KOPT-K1 (cell line): ENCODE results near the gene PAPLN.
"Not testable (repeated sequence)": the region's sequence is repeated elsewhere in the genome, so short reads cannot be mapped to it uniquely, and the experiment has no call there.

ENCODE experiments used
- H3K27ac ChIP-seq: fragments of 200-600 bp; sonication (generic); 2 replicates; pipeline ENCODE4 v1.5.1; 2016; ENCODE audit warnings: antibody characterized with exemption, mild to moderate bottlenecking, low read depth, low read length; ENCODE audit not compliant: poor library complexity, severe bottlenecking
- H3K36me3 ChIP-seq: fragments of 200-600 bp; sonication (generic); 2 replicates; pipeline ENCODE4 v1.5.1; 2017; ENCODE audit warnings: antibody characterized with exemption, mild to moderate bottlenecking, low read length, moderate library complexity; ENCODE audit not compliant: insufficient read depth
- H3K9me3 ChIP-seq: fragments of 200-600 bp; sonication (generic); 2 replicates; pipeline ENCODE4 v1.5.1; 2017; ENCODE audit warnings: antibody characterized with exemption, low read length, mild to moderate bottlenecking; ENCODE audit not compliant: insufficient read depth, poor library complexity, severe bottlenecking

PAPLN gene, protein sequence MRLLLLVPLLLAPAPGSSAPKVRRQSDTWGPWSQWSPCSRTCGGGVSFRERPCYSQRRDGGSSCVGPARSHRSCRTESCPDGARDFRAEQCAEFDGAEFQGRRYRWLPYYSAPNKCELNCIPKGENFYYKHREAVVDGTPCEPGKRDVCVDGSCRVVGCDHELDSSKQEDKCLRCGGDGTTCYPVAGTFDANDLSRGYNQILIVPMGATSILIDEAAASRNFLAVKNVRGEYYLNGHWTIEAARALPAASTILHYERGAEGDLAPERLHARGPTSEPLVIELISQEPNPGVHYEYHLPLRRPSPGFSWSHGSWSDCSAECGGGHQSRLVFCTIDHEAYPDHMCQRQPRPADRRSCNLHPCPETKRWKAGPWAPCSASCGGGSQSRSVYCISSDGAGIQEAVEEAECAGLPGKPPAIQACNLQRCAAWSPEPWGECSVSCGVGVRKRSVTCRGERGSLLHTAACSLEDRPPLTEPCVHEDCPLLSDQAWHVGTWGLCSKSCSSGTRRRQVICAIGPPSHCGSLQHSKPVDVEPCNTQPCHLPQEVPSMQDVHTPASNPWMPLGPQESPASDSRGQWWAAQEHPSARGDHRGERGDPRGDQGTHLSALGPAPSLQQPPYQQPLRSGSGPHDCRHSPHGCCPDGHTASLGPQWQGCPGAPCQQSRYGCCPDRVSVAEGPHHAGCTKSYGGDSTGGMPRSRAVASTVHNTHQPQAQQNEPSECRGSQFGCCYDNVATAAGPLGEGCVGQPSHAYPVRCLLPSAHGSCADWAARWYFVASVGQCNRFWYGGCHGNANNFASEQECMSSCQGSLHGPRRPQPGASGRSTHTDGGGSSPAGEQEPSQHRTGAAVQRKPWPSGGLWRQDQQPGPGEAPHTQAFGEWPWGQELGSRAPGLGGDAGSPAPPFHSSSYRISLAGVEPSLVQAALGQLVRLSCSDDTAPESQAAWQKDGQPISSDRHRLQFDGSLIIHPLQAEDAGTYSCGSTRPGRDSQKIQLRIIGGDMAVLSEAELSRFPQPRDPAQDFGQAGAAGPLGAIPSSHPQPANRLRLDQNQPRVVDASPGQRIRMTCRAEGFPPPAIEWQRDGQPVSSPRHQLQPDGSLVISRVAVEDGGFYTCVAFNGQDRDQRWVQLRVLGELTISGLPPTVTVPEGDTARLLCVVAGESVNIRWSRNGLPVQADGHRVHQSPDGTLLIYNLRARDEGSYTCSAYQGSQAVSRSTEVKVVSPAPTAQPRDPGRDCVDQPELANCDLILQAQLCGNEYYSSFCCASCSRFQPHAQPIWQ

DNA sequence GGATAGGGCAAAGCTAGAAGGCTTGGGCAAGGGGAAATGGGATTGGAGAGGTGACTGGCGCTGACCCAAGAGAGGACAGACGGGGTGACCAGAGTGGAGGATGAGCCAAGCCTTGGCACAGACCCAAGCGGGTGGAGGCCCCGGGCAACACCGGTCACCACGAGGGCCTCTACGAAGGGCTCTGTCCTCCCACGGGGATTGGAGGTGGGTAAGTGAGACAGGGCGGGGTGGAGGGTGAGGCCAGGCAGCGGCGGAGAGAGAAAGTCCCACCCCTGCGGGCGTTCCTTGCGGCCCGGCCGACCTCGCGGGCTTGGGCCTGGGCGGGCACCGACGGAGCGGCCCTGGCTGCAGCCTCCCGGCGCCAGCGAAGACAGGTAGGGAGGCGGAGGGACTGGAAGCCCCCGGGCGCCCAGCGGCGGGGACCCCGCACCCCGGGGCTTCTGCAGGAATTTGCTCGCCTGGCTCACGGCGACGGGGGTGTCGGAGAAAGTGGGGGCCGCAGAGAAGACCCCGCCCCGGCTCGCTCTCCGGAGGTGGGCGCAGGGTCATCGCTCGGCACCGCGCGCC lies at the start of gene PAPLN:
Gene PAPLN (plus strand): TSS at position 288 of the 567 bp plus-strand sequence. CDS start 2,273 bp downstream, outside the sequence.
- H3K36me3 ChIP-seq = no peaks in the 10 kb centered on the region
- H3K9me3 ChIP-seq = no peaks in the 10 kb centered on the region
- H3K27ac ChIP-seq = no peak within 1 kb of the TSS

- Histone ChIP-seq H3K36me3 (peaks cover 46% of the 10 kb centered on the region), H3K27ac (no peak overlapping the region), H3K9me3 (no peaks in the 10 kb centered on the region)
These were observed 48.8 kb upstream of the PAPLN start for GRCh38 chr14:73188501-73188911.

DNA sequence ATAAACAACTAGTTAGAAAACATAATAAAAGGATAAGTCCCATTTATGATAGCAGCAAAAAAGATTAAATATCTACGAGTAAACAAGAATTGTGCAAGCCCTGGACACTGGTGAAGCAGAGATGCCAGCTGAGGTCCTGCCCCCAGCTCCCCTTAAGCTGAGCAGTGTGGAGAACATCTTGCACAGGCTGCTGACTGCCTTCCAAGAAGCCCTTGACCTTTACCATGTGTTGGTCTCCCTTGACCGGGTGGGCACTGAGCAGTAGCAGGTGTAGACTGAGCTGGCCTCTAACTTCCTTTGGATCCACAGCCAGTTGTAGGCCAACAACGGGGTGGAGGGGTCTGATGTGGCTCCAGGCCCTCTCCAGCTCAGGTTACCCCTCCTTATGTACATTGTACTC lies 47.7 kb upstream of the PAPLN start:
- Histone ChIP-seq H3K9me3 (no peaks in the 10 kb centered on the region), H3K27ac (no peak overlapping the region), H3K36me3 (peaks cover 58% of the 10 kb centered on the region)

- no peak overlapping the region for H3K27ac ChIP-seq
- peaks cover 72% of the 10 kb centered on the region for H3K36me3 ChIP-seq
These were observed 45.9 kb upstream of the PAPLN start for GRCh38 chr14:73191441-73191840.

GRCh38 chr14:73194306-73194705 lies 43.0 kb upstream of the PAPLN start:
- not testable (repeated sequence) for H3K27ac ChIP-seq, H3K9me3 ChIP-seq
- H3K36me3 ChIP-seq = peaks cover 67% of the 10 kb centered on the region

More at GRCh38 chr14:73191441-73191840, 45.9 kb upstream of the PAPLN start:
- H3K9me3 ChIP-seq = no peaks in the 10 kb centered on the region

GRCh38 chr14:73198253-73198652 lies 39.1 kb upstream of the PAPLN start:
- Histone ChIP-seq H3K9me3 (no peaks in the 10 kb centered on the region), H3K27ac (no peak overlapping the region), H3K36me3 (peaks cover 72% of the 10 kb centered on the region)

DNA sequence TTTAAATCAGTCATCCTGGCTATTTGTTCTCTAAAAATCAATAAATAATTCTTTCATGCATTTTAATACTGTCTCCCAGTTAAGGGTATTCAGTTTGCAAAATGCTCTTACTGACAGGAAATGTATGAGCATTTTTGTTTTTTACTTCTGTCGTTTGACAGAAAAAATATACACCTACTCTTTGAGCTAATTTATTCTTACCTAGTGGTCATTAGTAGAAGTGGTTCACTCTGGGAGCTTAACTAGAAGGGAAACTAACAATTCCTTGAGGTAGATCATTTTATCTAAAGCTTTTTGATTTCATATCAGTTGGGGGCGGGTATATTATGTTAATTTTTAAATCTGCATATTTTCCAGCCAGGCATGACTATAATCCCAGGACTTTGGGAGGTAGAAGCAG lies 33.8 kb upstream of the PAPLN start:
- no peak overlapping the region for H3K27ac ChIP-seq
- peaks cover 69% of the 10 kb centered on the region for H3K36me3 ChIP-seq
- H3K9me3 ChIP-seq = peaks cover 17% of the 10 kb centered on the region

- Histone ChIP-seq H3K36me3 (peaks cover 68% of the 10 kb centered on the region), H3K27ac (no peak overlapping the region), H3K9me3 (peaks cover 24% of the 10 kb centered on the region)
These were observed 29.7 kb upstream of the PAPLN start for GRCh38 chr14:73207615-73208014.

DNA sequence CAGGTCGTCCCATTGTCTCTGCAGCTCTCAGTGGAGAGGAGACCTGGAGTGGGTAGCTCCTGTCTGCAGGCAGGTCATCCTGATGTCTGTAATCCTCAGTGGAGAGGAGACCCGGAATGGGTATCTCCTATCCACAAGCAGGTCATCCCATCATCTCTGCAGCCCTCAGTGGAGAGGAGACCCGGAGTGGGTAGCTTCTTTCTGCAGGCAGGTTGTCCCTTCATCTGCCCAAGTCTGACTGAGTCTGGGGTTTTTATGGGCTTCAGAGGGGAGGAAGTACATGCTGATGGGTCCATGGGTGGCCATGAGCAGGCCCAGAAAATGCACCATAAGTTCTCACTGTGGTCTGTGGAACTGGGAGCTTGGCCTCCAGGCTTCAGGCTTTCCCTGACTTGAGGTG lies 28.9 kb upstream of the PAPLN start:
- H3K27ac ChIP-seq = no peak overlapping the region
- peaks cover 72% of the 10 kb centered on the region for H3K36me3 ChIP-seq
- peaks cover 24% of the 10 kb centered on the region for H3K9me3 ChIP-seq

DNA sequence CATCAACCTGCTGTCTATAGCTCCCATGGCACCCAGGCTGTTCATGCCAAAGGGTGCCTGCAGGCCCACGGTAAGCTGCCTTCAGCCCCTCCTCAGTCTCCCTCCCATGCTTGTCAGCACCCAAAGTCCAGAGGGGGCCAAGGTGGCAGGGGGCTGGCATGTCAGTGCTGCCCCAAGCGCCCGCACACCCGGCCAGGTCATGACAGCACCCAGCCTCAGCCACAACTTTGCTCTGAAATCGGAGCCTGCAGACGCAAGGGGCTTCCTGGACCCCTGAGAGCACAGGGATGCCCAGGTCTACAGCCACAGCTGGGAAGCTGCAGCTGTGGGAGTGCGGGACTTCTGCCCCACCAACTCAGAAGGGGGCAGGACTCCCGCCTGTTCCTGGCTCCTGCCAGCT lies 28.5 kb upstream of the PAPLN start:
- peaks cover 24% of the 10 kb centered on the region for H3K9me3 ChIP-seq
- peaks cover 75% of the 10 kb centered on the region for H3K36me3 ChIP-seq
- H3K27ac ChIP-seq = no peak overlapping the region

DNA sequence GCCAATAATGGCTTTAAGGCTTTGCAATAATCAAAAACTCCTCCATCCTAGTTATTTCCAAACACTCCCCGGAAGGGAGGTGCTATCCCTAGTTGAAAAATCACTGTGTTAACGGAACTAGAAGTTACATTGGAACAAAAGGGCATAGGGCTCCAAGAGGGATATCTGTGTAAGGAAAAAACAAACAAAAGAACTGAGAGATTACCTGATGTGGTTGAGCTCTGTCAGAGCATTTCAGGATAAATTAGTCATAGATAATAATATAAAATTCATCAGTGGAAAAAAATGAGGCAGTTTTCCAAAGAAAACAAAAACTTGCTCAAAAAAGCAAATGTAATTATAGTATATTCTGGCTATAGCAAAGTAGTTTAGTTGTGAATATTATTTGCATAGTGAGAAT lies 27.4 kb upstream of the PAPLN start:
- Histone ChIP-seq H3K27ac (no peak overlapping the region), H3K36me3 (peaks cover 79% of the 10 kb centered on the region), H3K9me3 (peaks cover 24% of the 10 kb centered on the region)

DNA sequence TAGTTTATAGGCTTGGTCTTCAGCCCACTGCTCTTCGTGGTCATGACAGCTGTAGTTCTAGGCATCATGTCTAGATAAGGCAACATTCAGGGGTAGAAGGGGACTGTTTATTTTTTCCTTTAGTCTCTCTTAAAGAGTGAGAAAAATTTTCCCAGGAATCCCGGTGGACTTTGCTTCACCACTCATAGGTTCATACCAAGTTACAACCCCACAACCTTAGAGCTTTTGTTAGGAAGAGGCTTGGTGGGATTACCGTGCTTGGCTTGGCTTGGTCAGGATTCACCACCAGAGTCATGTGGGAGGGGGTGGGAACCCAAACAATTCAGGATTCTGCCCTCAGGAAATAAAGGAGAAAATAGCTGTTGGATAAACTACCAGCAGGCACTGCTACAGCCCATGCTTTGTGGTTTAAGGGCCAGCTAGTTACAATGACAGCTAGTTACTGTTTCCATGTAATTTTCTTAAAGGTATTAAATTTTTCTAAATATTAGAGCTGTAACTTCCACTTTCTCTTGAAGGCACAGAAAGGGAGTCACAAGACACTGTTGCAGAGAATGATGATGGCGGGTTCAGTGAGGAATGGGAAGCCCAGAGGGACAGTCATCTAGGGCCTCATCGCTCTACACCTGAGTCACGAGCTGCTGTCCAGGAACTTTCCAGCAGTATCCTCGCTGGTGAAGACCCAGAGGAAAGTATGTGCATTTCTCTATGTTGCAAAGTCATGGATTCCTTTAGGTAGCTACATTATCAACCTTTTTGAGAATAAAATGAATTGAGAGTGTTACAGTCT lies 25.9 kb upstream of the PAPLN start:
- peaks cover 67% of the 10 kb centered on the region for H3K36me3 ChIP-seq
- H3K27ac ChIP-seq = no peak overlapping the region
- peaks cover 24% of the 10 kb centered on the region for H3K9me3 ChIP-seq

GRCh38 chr14:73216030-73216429 lies 21.3 kb upstream of the PAPLN start:
- Histone ChIP-seq H3K27ac (no peak overlapping the region), H3K36me3 (peaks cover 72% of the 10 kb centered on the region), H3K9me3 (no peaks in the 10 kb centered on the region)

- Histone ChIP-seq H3K9me3 (no peaks in the 10 kb centered on the region), H3K27ac (no peak overlapping the region), H3K36me3 (peaks cover 68% of the 10 kb centered on the region)
These were observed 19.9 kb upstream of the PAPLN start for GRCh38 chr14:73217411-73217810.
